Suprapubic skin (tissue), 4 donors: ENCODE measurements around the gene RNF223. TPM values are rescaled to one million over a fixed set of nuclear protein-coding genes. Genes with fewer than 3 reads are reported as not detected.
A peak's percentile ranks its signal among the peaks of the same experiment; 100 is the strongest.
"Not testable (repeated sequence)": the region's sequence is repeated elsewhere in the genome, so short reads cannot be mapped to it uniquely, and the experiment has no call there.

Experiments used
- DNase-seq, 2 donors: peaks; one replicate each; pipeline ENCODE4 v3.0.0-alpha.2; 2019; ENCODE audit warnings: low spot score in 2 of 2
- H3K27ac ChIP-seq: fragments of 200-600 bp; sonication (generic); one replicate; pipeline ENCODE4 v1.5.1; 2019
- H3K27me3 ChIP-seq: fragments of 200-600 bp; sonication (generic); one replicate; pipeline ENCODE4 v1.5.1; 2019
- H3K36me3 ChIP-seq: fragments of 200-600 bp; sonication (generic); one replicate; pipeline ENCODE4 v1.5.1; 2019
- H3K4me1 ChIP-seq: fragments of 200-600 bp; sonication (generic); one replicate; pipeline ENCODE4 v1.5.1; 2019
- H3K4me3 ChIP-seq: fragments of 200-600 bp; sonication (generic); one replicate; pipeline ENCODE4 v1.5.1; 2019; ENCODE audit warnings: mild to moderate bottlenecking
- H3K9me3 ChIP-seq: fragments of 200-600 bp; sonication (generic); one replicate; pipeline ENCODE4 v1.5.1; 2019
- CTCF ChIP-seq, 2 donors: fragments of 200-600 bp in 1 of 2; fragments of 450-650 bp in 1 of 2; sonication (generic) in 1 of 2; IDR thresholded peaks; one replicate each; pipeline ENCODE4 v1.5.1; 2016 to 2019; ENCODE audit warnings: antibody characterized with exemption in 2 of 2, mild to moderate bottlenecking in 1 of 2, moderate library complexity in 1 of 2
- EP300 ChIP-seq: sonication (generic); formaldehyde crosslinking; IDR thresholded peaks from one replicate; pipeline ENCODE4 v1.6.1; 2017; ENCODE audit warnings: antibody characterized with exemption
- POLR2A ChIP-seq, 2 donors: fragments of 450-650 bp; IDR thresholded peaks; one replicate each; pipeline ENCODE4 v1.6.1; 2017; ENCODE audit warnings: antibody characterized with exemption in 2 of 2, mild to moderate bottlenecking in 2 of 2, moderate library complexity in 2 of 2
- POLR2AphosphoS5 ChIP-seq, 3 donors: sonication (generic); formaldehyde crosslinking; IDR thresholded peaks; one replicate each; pipeline ENCODE4 v1.6.1; 2017; ENCODE audit warnings: antibody characterized with exemption in 3 of 3
- WGBS: methylation state at CpG from one replicate; pipeline ENCODE4 v1.1.5; 2018; 5-methylcytosine and 5-hydroxymethylcytosine counted together
- total RNA-seq, 4 donors: library from RNA; depleted of rRNA; stranded (reverse); fragments of >200 nt; gene quantifications; one replicate each; pipeline ENCODE4 v1.1.0, GENCODE V29; 2016

The RNF223 gene
- total RNA-seq, 4 donors from 2014 or later = 1.8 to 4.9 (median 4.8) TPM

GRCh38 chr1:1080122-1080757 is 6.1 kb upstream of the RNF223 start:
- Histone ChIP-seq H3K36me3 (peaks cover 22% of the 10 kb centered on the region), H3K4me1 (peaks cover 14% of the 10 kb centered on the region), H3K27ac (no peak overlapping the region), H3K27me3 (peaks cover 12% of the 10 kb centered on the region), H3K9me3 (no peaks in the 10 kb centered on the region), H3K4me3 (peak overlapping the region; percentile 38)
- peak in 1 of 2 donors; percentile 67 for DNase-seq
- TF ChIP-seq POLR2A (IDR thresholded peaks at IDR 0.05) (no peak), CTCF (IDR thresholded peaks at IDR 0.05) (no peak), POLR2AphosphoS5 (IDR thresholded peaks at IDR 0.05) (no peak), EP300 (no peak)
- 7% methylated on average over 21 of the region's 23 CpGs for WGBS

DNA sequence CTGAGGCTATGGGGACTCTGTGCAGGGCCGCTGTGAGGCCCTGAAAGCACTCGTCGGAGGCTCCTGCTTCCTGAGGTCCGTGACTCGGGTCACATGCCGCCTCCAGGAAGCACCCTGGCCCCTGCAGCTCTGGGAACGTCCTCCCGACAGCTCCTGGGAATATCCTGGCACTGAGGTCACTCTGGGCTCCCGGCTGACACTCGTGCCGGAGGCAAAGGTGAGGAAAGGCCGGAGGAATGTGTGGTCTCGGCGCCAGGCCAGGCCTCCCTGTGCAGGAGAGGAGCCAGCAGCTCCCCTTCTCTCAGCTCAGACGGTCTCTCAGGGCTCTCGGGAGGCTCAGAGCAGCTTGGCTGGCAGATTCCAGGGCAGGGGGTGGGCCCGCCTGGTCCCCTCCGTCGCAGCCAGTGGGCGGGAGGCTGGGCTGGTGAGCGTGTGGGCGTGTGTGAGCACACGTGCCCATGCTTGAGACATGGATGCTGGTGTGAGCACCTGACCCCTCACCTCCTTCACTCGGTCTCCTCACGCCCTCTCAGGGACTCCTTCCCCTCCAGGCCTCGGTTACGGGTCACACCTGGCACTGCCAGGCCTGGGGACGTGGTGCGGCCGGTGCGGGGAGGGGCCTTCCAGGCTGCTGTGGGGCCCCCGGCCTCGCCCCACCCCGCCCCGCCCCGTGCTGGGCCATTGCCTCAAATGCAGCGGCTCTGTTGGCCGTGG is 5.5 kb upstream of the RNF223 start:
- H3K4me1 ChIP-seq = peaks cover 19% of the 10 kb centered on the region

DNA sequence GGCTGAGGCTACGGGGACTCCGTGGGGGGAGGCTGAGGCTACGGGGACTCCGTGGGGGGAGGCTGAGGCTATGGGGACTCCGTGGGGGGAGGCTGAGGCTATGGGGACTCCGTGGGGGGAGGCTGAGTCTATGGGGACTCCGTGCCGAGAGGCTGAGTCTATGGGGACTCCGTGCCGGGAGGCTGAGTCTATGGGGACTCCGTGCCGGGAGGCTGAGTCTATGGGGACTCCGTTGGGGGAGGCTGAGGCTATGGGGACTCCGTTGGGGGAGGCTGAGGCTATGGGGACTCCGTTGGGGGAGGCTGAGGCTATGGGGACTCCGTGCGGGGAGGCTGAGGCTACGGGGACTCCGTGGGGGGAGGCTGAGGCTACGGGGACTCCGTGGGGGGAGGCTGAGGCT is 3.3 kb upstream of the RNF223 start:
- no CpG with 5 or more reads among the region's 21 CpGs for WGBS
- not testable (repeated sequence) for H3K4me3 ChIP-seq, DNase-seq, H3K36me3 ChIP-seq, H3K27ac ChIP-seq, H3K9me3 ChIP-seq
- Histone ChIP-seq H3K4me1 (peaks cover 34% of the 10 kb centered on the region), H3K27me3 (peaks cover 31% of the 10 kb centered on the region)

More for the DNA sequence above, 5.5 kb upstream of the RNF223 start:
- WGBS = under 1% methylated on average over 21 of the region's 38 CpGs
- Histone ChIP-seq H3K4me3 (peak overlapping the region; percentile 38), H3K36me3 (peaks cover 22% of the 10 kb centered on the region), H3K9me3 (no peaks in the 10 kb centered on the region), H3K27me3 (peaks cover 18% of the 10 kb centered on the region), H3K27ac (no peak overlapping the region)
- no peak for TF ChIP-seq POLR2AphosphoS5 (IDR thresholded peaks at IDR 0.05)
- TF ChIP-seq CTCF (IDR thresholded peaks at IDR 0.05) = no peak
- TF ChIP-seq POLR2A (IDR thresholded peaks at IDR 0.05) = no peak
- no peak for TF ChIP-seq EP300
- DNase-seq = peak in 1 of 2 donors; percentile 74

- Histone ChIP-seq H3K27me3 (peaks cover 46% of the 10 kb centered on the region), H3K4me1 (peaks cover 32% of the 10 kb centered on the region), H3K4me3 (no peak overlapping the region), H3K27ac (no peak overlapping the region), H3K36me3 (no peaks in the 10 kb centered on the region), H3K9me3 (no peaks in the 10 kb centered on the region)
- peak in 1 of 2 donors; percentile 65 for DNase-seq
- TF ChIP-seq EP300 = no peak
- TF ChIP-seq POLR2AphosphoS5 (IDR thresholded peaks at IDR 0.05) = no peak
- TF ChIP-seq CTCF (IDR thresholded peaks at IDR 0.05) = no peak
- TF ChIP-seq POLR2A (IDR thresholded peaks at IDR 0.05) = no peak
- WGBS = no CpG with 5 or more reads among the region's 21 CpGs
These were observed 1.2 kb upstream of the RNF223 start for GRCh38 chr1:1075148-1075935.

DNA sequence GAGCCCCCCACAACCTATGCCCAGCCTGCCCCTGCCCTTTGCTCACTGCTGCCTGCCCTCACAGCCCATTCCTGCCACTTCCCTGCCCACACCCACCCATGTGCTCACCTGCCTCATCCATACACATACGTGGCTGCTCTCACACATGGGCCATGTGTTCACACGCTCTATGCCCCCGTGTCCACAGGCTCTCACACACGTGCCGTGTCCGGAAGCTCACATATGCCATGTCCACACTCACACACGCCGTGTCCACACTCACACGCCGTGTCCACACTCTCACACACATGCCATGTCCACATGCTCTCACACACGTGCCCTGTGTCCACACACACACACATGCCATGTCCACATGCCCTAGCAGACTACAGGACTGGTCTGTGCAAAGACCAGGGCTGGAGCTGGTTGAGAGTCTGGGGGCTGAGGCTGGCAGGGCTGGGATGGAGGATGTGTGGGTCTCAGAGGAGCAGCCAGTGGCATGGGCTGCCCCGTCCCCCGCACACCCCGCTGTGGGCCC is 583 bp upstream of the RNF223 start:
- WGBS = 64% methylated on average over 11 of the region's 14 CpGs
- Histone ChIP-seq H3K36me3 (no peaks in the 10 kb centered on the region), H3K27ac (no peak overlapping the region), H3K9me3 (no peaks in the 10 kb centered on the region), H3K27me3 (peaks cover 42% of the 10 kb centered on the region), H3K4me3 (no peak overlapping the region), H3K4me1 (peaks cover 27% of the 10 kb centered on the region)
- DNase-seq = peak in 1 of 2 donors; percentile 58
- TF ChIP-seq POLR2AphosphoS5 (IDR thresholded peaks at IDR 0.05) (no peak), POLR2A (IDR thresholded peaks at IDR 0.05) (no peak), CTCF (IDR thresholded peaks at IDR 0.05) (no peak)
